Esophagus muscularis mucosa (tissue), 3 donors: ENCODE measurements around the gene GORASP1.

Experiments
- POLR2AphosphoS5 ChIP-seq, 2 donors: sonication (generic); formaldehyde crosslinking; IDR thresholded peaks; one replicate each; pipeline ENCODE4 v1.6.1; 2017; ENCODE audit warnings: antibody characterized with exemption in 2 of 2
- TF ChIP-seq, protein P1 (sequence below), 3 experiments: fragments of 200-600 bp in 2 of 3; fragments of 450-650 bp in 1 of 3; sonication (generic) in 2 of 3; IDR thresholded peaks; one replicate each; pipeline ENCODE4 v1.5.1; 2017 to 2019; ENCODE audit warnings: antibody characterized with exemption in 3 of 3, mild to moderate bottlenecking in 2 of 3, moderate library complexity in 1 of 3

DNA sequence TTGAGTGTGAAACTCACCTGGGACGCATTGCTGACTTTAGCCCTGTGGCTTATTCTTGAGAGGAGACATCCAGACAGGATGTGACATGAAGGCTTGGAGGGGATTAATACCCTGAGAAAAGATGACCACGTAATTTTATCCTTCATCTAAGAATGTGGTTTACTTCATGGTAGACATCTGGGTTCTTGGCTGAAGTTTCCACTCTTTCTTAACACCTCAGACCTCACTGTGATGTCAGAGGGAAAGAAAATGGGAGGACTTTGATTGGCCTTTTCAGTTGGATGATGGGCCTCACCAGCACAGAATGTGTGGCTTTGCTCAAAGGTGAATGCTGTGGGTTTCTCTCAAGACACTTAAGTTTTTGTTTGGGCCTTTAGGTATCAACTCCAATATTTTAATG, 16.5 kb downstream of the GORASP1 start:
- no peak for TF ChIP-seq POLR2AphosphoS5 (IDR thresholded peaks at IDR 0.05)
- TF ChIP-seq, protein P1, sequence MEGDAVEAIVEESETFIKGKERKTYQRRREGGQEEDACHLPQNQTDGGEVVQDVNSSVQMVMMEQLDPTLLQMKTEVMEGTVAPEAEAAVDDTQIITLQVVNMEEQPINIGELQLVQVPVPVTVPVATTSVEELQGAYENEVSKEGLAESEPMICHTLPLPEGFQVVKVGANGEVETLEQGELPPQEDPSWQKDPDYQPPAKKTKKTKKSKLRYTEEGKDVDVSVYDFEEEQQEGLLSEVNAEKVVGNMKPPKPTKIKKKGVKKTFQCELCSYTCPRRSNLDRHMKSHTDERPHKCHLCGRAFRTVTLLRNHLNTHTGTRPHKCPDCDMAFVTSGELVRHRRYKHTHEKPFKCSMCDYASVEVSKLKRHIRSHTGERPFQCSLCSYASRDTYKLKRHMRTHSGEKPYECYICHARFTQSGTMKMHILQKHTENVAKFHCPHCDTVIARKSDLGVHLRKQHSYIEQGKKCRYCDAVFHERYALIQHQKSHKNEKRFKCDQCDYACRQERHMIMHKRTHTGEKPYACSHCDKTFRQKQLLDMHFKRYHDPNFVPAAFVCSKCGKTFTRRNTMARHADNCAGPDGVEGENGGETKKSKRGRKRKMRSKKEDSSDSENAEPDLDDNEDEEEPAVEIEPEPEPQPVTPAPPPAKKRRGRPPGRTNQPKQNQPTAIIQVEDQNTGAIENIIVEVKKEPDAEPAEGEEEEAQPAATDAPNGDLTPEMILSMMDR (IDR thresholded peaks at IDR 0.05) = no peak
